ENCODE measurements around the gene RNF14.

The RNF14 gene

DNA sequence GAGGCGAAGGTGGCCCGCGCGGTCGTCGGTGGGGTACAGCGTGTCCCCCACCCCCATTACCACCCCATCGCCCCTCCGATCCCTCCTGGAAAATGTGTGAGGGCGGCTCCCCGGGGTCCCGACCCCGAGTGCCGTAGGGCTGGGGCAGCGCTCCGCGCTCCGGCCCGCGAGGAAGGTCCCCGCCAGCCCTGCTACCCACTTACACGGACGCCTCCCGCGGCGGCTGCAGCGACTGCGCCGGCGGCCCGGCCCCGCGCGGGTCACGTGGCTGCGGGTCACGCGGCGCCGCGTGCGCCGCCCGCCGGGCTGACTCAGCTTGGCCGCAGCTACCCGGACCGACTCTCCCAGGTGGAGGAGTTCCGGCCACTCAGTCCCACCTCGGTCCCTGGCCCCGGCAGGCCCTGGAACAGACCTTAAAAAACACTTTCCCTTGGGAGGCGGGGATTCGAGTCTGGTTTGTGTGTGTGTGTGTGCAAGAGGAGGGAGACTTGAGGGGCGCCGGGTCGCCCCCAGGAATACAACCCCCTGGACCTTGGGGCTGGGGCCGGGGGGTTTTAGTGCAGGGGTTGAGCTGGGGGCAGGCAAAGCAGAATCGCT lies 44.0 kb downstream of the RNF14 start, which contains the start of gene GNPDA1 (continued):
- TF ChIP-seq ZNF660 (tag by site-specific recombination; IDR thresholded peaks at IDR 0.05) = peak; percentile 35; the same call in 1 of the 2 replicates
- TF ChIP-seq ZBTB17 (tag by site-specific recombination; IDR thresholded peaks at IDR 0.05) = no peak
- no peak for TF ChIP-seq ZNF792 (tag by site-specific recombination; IDR thresholded peaks at IDR 0.05)
- 0 out of 2 replicates have a peak, but pooled peaks have one; percentile 26 for TF ChIP-seq BCL11B (tag by site-specific recombination; IDR thresholded peaks at IDR 0.05; ENCODE audit: low read depth)
- TF ChIP-seq ZNF514 (tag by site-specific recombination; IDR thresholded peaks at IDR 0.05) = no peak
- no peak for TF ChIP-seq ZNF394 (tag by site-specific recombination; IDR thresholded peaks at IDR 0.05; ENCODE audit: borderline replicate concordance)
- TF ChIP-seq ZNF239 (tag by site-specific recombination; IDR thresholded peaks at IDR 0.05) = no peak
- TF ChIP-seq, protein P1, sequence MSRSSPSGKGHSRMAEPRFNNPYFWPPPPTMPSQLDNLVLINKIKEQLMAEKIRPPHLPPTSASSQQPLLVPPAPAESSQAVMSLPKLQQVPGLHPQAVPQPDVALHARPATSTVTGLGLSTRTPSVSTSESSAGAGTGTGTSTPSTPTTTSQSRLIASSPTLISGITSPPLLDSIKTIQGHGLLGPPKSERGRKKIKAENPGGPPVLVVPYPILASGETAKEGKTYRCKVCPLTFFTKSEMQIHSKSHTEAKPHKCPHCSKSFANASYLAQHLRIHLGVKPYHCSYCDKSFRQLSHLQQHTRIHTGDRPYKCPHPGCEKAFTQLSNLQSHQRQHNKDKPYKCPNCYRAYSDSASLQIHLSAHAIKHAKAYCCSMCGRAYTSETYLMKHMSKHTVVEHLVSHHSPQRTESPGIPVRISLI (tag by site-specific recombination; IDR thresholded peaks at IDR 0.05) = no peak
- peak; percentile 47 for TF ChIP-seq GLIS1 (tag by site-specific recombination; IDR thresholded peaks at IDR 0.05)
- TF ChIP-seq ZNF391 (tag by site-specific recombination; IDR thresholded peaks at IDR 0.05; ENCODE audit: borderline replicate concordance, low read depth) = no peak
- TF ChIP-seq, protein P2, sequence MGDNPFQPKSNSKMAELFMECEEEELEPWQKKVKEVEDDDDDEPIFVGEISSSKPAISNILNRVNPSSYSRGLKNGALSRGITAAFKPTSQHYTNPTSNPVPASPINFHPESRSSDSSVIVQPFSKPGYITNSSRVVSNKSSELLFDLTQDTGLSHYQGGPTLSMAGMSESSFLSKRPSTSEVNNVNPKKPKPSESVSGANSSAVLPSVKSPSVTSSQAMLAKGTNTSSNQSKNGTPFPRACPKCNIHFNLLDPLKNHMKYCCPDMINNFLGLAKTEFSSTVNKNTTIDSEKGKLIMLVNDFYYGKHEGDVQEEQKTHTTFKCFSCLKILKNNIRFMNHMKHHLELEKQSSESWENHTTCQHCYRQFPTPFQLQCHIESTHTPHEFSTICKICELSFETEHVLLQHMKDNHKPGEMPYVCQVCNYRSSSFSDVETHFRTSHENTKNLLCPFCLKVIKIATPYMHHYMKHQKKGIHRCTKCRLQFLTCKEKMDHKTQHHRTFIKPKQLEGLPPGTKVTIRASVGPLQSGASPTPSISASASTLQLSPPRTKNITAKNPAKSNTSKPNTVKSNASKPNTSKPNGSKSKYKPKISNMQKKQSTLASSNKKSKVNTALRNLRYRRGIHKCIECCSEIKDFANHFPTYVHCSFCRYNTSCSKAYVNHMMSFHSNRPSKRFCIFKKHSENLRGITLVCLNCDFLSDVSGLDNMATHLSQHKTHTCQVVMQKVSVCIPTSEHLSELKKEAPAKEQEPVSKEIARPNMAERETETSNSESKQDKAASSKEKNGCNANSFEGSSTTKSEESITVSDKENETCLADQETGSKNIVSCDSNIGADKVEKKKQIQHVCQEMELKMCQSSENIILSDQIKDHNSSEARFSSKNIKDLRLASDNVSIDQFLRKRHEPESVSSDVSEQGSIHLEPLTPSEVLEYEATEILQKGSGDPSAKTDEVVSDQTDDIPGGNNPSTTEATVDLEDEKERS (tag by site-specific recombination; IDR thresholded peaks at IDR 0.05) = no peak
- no peak for TF ChIP-seq KLF7 (tag by site-specific recombination; IDR thresholded peaks at IDR 0.05; ENCODE audit: borderline replicate concordance)
- TF ChIP-seq ZFP3 (tag by site-specific recombination; IDR thresholded peaks at IDR 0.05; ENCODE audit: low read depth) = no peak
- no peak for TF ChIP-seq KLF10 (tag by site-specific recombination; IDR thresholded peaks at IDR 0.05)
- TF ChIP-seq, protein P3, sequence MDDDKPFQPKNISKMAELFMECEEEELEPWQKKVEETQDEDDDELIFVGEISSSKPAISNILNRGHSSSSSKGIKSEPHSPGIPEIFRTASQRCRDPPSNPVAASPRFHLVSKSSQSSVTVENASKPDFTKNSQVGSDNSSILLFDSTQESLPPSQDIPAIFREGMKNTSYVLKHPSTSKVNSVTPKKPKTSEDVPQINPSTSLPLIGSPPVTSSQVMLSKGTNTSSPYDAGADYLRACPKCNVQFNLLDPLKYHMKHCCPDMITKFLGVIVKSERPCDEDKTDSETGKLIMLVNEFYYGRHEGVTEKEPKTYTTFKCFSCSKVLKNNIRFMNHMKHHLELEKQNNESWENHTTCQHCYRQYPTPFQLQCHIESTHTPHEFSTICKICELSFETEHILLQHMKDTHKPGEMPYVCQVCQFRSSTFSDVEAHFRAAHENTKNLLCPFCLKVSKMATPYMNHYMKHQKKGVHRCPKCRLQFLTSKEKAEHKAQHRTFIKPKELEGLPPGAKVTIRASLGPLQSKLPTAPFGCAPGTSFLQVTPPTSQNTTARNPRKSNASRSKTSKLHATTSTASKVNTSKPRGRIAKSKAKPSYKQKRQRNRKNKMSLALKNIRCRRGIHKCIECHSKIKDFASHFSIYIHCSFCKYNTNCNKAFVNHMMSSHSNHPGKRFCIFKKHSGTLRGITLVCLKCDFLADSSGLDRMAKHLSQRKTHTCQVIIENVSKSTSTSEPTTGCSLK (tag by site-specific recombination; IDR thresholded peaks at IDR 0.05) = no peak
- peak; percentile 49; the same call in 1 of the 2 replicates for TF ChIP-seq ZBTB8A (tag by site-specific recombination; IDR thresholded peaks at IDR 0.05)
- TF ChIP-seq, protein P4, sequence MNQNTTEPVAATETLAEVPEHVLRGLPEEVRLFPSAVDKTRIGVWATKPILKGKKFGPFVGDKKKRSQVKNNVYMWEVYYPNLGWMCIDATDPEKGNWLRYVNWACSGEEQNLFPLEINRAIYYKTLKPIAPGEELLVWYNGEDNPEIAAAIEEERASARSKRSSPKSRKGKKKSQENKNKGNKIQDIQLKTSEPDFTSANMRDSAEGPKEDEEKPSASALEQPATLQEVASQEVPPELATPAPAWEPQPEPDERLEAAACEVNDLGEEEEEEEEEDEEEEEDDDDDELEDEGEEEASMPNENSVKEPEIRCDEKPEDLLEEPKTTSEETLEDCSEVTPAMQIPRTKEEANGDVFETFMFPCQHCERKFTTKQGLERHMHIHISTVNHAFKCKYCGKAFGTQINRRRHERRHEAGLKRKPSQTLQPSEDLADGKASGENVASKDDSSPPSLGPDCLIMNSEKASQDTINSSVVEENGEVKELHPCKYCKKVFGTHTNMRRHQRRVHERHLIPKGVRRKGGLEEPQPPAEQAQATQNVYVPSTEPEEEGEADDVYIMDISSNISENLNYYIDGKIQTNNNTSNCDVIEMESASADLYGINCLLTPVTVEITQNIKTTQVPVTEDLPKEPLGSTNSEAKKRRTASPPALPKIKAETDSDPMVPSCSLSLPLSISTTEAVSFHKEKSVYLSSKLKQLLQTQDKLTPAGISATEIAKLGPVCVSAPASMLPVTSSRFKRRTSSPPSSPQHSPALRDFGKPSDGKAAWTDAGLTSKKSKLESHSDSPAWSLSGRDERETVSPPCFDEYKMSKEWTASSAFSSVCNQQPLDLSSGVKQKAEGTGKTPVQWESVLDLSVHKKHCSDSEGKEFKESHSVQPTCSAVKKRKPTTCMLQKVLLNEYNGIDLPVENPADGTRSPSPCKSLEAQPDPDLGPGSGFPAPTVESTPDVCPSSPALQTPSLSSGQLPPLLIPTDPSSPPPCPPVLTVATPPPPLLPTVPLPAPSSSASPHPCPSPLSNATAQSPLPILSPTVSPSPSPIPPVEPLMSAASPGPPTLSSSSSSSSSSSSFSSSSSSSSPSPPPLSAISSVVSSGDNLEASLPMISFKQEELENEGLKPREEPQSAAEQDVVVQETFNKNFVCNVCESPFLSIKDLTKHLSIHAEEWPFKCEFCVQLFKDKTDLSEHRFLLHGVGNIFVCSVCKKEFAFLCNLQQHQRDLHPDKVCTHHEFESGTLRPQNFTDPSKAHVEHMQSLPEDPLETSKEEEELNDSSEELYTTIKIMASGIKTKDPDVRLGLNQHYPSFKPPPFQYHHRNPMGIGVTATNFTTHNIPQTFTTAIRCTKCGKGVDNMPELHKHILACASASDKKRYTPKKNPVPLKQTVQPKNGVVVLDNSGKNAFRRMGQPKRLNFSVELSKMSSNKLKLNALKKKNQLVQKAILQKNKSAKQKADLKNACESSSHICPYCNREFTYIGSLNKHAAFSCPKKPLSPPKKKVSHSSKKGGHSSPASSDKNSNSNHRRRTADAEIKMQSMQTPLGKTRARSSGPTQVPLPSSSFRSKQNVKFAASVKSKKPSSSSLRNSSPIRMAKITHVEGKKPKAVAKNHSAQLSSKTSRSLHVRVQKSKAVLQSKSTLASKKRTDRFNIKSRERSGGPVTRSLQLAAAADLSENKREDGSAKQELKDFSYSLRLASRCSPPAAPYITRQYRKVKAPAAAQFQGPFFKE (tag by site-specific recombination; IDR thresholded peaks at IDR 0.05; ENCODE audit: borderline replicate concordance) = no peak
- TF ChIP-seq, protein P5, sequence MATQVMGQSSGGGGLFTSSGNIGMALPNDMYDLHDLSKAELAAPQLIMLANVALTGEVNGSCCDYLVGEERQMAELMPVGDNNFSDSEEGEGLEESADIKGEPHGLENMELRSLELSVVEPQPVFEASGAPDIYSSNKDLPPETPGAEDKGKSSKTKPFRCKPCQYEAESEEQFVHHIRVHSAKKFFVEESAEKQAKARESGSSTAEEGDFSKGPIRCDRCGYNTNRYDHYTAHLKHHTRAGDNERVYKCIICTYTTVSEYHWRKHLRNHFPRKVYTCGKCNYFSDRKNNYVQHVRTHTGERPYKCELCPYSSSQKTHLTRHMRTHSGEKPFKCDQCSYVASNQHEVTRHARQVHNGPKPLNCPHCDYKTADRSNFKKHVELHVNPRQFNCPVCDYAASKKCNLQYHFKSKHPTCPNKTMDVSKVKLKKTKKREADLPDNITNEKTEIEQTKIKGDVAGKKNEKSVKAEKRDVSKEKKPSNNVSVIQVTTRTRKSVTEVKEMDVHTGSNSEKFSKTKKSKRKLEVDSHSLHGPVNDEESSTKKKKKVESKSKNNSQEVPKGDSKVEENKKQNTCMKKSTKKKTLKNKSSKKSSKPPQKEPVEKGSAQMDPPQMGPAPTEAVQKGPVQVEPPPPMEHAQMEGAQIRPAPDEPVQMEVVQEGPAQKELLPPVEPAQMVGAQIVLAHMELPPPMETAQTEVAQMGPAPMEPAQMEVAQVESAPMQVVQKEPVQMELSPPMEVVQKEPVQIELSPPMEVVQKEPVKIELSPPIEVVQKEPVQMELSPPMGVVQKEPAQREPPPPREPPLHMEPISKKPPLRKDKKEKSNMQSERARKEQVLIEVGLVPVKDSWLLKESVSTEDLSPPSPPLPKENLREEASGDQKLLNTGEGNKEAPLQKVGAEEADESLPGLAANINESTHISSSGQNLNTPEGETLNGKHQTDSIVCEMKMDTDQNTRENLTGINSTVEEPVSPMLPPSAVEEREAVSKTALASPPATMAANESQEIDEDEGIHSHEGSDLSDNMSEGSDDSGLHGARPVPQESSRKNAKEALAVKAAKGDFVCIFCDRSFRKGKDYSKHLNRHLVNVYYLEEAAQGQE (tag by site-specific recombination; IDR thresholded peaks at IDR 0.05) = no peak
- TF ChIP-seq ZNF140 (tag by site-specific recombination; IDR thresholded peaks at IDR 0.05) = no peak
- no peak for TF ChIP-seq ZNF629 (tag by site-specific recombination; IDR thresholded peaks at IDR 0.05)
- no peak for TF ChIP-seq ZNF16 (tag by site-specific recombination; IDR thresholded peaks at IDR 0.05; ENCODE audit: low read depth)

All from HEK293 (cell line).